ENCODE data around the gene RTN4R.

Gene RTN4R

DNA sequence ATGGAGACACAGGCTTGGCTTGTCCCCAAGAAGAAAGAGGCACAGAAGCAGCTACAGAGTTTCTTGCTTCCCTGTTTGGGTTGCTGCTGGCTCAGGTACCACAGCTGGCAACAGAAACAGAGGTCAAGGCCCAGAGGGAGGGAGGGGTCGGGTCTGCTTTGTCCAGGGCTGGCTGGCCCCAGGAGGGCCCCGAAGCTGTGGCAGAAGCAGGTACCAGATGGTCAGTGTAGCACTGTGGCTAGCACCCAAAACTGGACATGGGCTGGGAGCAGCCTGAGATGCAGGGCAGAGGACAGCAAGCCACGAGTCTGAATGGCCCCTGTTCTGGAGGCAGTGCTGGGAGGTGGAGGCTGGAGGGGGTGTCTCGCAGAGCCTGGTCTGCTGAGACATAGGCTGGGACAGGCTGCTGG, 65.0 kb downstream of the RTN4R start:
- TF ChIP-seq, protein P1, sequence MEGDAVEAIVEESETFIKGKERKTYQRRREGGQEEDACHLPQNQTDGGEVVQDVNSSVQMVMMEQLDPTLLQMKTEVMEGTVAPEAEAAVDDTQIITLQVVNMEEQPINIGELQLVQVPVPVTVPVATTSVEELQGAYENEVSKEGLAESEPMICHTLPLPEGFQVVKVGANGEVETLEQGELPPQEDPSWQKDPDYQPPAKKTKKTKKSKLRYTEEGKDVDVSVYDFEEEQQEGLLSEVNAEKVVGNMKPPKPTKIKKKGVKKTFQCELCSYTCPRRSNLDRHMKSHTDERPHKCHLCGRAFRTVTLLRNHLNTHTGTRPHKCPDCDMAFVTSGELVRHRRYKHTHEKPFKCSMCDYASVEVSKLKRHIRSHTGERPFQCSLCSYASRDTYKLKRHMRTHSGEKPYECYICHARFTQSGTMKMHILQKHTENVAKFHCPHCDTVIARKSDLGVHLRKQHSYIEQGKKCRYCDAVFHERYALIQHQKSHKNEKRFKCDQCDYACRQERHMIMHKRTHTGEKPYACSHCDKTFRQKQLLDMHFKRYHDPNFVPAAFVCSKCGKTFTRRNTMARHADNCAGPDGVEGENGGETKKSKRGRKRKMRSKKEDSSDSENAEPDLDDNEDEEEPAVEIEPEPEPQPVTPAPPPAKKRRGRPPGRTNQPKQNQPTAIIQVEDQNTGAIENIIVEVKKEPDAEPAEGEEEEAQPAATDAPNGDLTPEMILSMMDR (IDR thresholded peaks at IDR 0.05; ENCODE audit: low read depth, low read length, missing control alignments): no peak
- H3K4me3 ChIP-seq (replicated peaks; ENCODE audit: low read depth, low read length): no peak overlapping the region
- DNase-seq (ENCODE audit: extremely low read depth, low read depth): no peak

DNA sequence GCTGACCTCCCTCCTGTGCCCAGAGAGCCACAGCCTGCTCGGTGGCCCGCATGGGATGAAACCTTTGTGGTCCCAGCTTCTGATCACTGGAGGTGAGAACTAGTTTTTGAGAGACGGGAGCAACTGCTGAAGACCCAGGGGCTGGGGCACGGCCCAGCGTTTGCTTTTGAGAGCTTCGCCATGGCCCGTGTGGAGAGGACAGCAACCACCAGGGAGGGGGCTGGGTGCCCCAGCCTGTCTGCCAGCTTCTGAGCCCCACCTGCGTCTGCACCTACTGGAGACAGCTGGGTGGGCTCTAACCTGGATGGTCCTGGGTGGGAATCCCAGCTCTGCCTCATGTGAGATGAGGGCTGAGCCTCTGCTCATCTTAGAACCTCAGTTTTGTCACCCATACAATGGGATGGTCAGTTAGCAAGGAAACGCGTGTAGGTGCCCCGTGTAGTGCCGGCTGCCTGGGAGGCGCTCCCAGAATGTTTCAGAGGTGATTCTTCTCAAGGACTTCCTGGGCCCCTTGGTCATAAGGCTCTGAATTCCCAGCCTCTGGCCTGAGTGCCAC, 66.2 kb downstream of the RTN4R start:
- TF ChIP-seq, protein P1 (IDR thresholded peaks at IDR 0.05; ENCODE audit: low read depth, low read length, missing control alignments): no peak
- no peak overlapping the region for H3K4me3 ChIP-seq (replicated peaks; ENCODE audit: low read depth, low read length)
- no peak for DNase-seq (ENCODE audit: extremely low read depth, low read depth)

DNA sequence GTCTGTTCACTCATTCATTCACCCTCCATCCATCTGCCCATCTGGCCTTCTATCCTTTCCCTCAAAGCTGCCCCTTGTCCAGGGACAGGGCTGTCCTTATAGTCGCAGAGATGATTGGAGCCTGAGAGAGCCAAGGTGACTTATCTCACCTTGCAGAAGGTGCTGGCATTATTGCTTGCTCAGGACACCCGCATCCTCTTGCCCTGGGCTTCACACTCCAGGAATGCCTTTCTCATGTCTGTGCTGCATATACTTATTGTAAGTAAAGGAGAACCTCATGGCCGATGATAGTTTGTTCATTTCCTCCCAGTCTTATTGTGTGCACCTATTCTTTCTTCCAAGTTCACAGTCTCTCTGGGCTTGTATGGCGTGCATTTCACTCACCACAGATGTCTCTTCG, 68.2 kb downstream of the RTN4R start:
- no peak for DNase-seq (ENCODE audit: extremely low read depth, low read depth)
- H3K4me3 ChIP-seq (replicated peaks; ENCODE audit: low read depth, low read length): no peak overlapping the region
- TF ChIP-seq, protein P1 (IDR thresholded peaks at IDR 0.05; ENCODE audit: low read depth, low read length, missing control alignments): no peak

DNA sequence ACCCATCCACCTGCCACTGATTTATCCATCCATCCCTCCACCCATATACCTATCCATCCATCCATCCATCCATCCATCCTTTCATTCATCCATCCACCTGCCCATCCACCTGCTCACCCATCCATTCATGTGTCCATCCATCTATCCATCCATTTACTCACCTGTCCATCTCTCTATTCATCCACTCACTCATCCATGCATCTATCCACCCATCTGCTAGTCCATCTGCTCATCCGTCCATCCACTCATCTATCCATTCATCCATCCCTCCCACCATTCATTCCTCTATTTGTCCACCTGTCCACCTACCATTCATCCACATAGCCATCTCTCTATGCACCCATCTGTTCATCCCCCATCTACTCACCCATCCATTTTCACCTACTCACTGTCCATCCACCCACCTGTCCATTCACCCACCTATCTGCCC, 68.7 kb downstream of the RTN4R start:
- TF ChIP-seq, protein P1 (IDR thresholded peaks at IDR 0.05; ENCODE audit: low read depth, low read length, missing control alignments): no peak
- DNase-seq (ENCODE audit: extremely low read depth, low read depth): no peak
- no peak overlapping the region for H3K4me3 ChIP-seq (replicated peaks; ENCODE audit: low read depth, low read length)

DNA sequence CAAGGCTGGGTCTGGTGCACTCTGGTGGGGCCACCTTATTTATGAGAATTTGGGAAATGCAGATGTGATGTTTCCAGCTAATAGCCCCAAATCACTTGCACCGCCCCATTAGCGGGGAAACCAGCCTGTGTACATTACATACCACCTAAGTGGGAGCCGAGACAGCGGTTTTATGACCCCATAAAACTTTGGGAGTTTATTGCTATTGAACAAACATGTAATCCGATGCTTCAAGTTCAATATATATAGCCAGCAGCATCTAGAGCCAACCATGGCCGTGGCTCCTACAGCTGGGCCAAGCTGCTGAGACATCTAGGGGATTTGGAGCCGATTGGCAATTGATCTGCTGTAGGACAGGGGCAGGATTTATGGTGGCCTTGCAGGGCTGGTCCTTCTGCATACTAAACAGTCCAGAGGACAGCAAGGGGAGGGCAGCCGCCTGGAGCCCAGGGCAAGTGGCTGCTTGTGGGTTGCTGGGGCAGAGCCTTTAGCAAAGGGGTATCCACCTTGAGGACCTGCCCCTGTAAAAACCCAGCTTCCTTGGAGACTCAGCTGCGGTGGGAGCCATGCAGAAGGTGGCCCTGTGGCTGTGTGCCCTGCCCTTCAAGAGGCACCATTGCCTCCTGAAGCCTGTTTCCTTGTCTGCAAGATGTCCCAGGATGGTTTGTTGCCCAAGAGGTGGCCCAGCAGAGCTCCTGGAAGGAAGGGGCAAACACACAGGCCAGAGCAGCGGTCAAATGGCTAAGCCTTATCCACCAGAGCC, 69.4 kb downstream of the RTN4R start:
- DNase-seq (ENCODE audit: extremely low read depth, low read depth): no peak
- H3K4me3 ChIP-seq (replicated peaks; ENCODE audit: low read depth, low read length): no peak overlapping the region
- TF ChIP-seq, protein P1 (IDR thresholded peaks at IDR 0.05; ENCODE audit: low read depth, low read length, missing control alignments): no peak

DNA sequence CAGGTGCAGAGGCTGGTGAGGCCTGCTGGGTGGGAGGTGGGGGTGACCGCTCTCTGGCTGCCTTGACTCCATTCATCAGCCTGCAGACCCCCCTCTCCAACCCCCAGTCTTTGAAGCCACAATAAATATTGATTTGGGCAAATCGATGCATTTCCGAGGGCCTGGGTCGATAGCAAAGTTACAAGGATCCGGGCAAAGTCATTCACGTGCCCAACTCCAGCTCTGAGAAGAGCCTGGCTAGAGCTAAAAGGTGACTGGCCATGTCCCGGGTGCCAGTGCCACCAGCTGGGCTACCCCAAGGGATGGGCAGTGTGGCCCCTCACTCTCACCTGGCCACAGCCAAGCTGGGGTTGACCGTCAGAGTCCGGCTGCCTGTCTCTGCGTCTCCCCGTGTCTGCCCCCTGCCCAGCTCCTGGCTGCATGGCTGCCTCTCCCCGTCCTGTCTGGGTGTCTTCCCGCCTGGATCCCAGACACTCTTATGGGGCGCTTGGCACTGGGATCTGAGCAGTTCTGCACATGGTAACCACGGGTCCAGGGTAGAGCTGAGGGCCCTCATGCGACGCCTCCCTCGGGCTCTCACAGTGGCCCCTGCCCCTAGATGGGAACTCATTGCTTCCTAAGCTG, 70.6 kb downstream of the RTN4R start:
- DNase-seq (ENCODE audit: extremely low read depth, low read depth): no peak
- TF ChIP-seq, protein P1 (IDR thresholded peaks at IDR 0.05; ENCODE audit: low read depth, low read length, missing control alignments): no peak
- no peak overlapping the region for H3K4me3 ChIP-seq (replicated peaks; ENCODE audit: low read depth, low read length)
